Endothelial cell of umbilical vein (primary cell): ENCODE measurements around the gene ZNF264.

Experiments
- CTCF ChIP-seq, 2 donors: IDR thresholded peaks; 1 replicate in 1 of 2; 2 replicates in 1 of 2; pipeline ENCODE4 v1.5.1; 2011; ENCODE audit warnings: low read length in 2 of 2, mild to moderate bottlenecking in 2 of 2, moderate library complexity in 2 of 2, control low read depth in 1 of 2, inconsistent platforms in 1 of 2, low read depth in 1 of 2; ENCODE audit not compliant: insufficient read depth in 1 of 2; ENCODE audit errors: extremely low read depth in 1 of 2
- EZH2 ChIP-seq: IDR thresholded peaks from 2 replicates; pipeline ENCODE4 v1.6.1; 2012; ENCODE audit warnings: borderline replicate concordance, low read depth, mild to moderate bottlenecking, moderate library complexity, low read length, inconsistent platforms; ENCODE audit not compliant: severe bottlenecking
- POLR2A ChIP-seq: IDR thresholded peaks from 2 replicates; pipeline ENCODE4 v1.6.1; 2012; ENCODE audit warnings: low read depth, mild to moderate bottlenecking, control low read depth, low read length
- POLR2AphosphoS5 ChIP-seq: IDR thresholded peaks from 2 replicates; pipeline ENCODE4 v1.6.1; 2012; ENCODE audit warnings: low read depth, mild to moderate bottlenecking, control low read depth, low read length, moderate library complexity; ENCODE audit not compliant: insufficient read depth

DNA sequence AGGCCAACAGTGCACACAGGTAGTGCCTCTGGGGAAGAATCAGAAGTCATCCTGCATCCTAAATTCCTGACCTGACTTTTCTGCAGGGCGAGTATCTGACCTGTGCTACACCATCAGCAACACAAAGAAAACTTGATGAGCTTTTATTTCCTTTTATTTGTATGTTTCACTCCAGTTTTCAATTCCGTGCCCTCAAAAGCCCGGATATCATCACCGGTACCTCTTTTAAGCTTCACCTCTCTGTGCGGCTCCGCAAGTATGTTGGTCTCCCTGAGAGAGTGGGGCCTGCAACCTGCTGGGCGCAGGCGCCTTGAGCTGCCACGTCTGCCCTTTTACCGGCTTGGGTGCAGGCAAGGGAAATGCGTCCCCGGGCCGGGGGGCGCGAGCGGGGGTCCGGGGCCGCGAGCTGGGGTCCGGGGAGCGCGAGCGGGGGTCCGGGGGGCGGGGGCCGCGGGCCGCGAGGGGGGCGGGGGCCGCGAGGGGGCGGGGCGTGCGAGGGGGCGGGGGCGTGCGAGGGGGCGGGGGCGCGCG lies 19.7 kb upstream of the ZNF264 start:
- TF ChIP-seq POLR2AphosphoS5, result no peak
- no peak for TF ChIP-seq POLR2A
- TF ChIP-seq CTCF (IDR thresholded peaks at IDR 0.05; ENCODE audit: extremely low read depth in 1 of 2, insufficient read depth in 1 of 2, low read depth in 1 of 2, low read length in 2 of 2), result no peak
- no peak for TF ChIP-seq EZH2
